SK-N-SH (cell line): ENCODE measurements around the gene KEAP1. TPM values are rescaled to one million over a fixed set of nuclear protein-coding genes. Genes with fewer than 3 reads are reported as not detected.

Experiments
- CTCF ChIA-PET: fragments of 300-600, 350-600 bp; formaldehyde crosslinking; extraction: SDS; loops from one replicate; lab custom pipeline; 2021; lab: Yijun Ruan, JAX
- POLR2A ChIA-PET: fragments of 350-600 bp; sonication (Branson Sonifier 250); formaldehyde crosslinking; extraction: SDS; loops from one replicate; lab custom pipeline; 2020; ENCODE audit warnings: antibody characterized with exemption, inconsistent platforms; lab: Yijun Ruan, JAX
- DNase-seq: peaks from one replicate; pipeline ENCODE4 v3.0.0; 2012
- H2AFZ ChIP-seq: fragments of 200-600 bp; sonication (generic); 2 replicates; pipeline ENCODE4 v1.8.1; 2016; ENCODE audit warnings: antibody characterized with exemption, mild to moderate bottlenecking, low read depth
- H3F3A ChIP-seq: fragments of 200-600 bp; sonication (generic); replicated peaks from 2 replicates; pipeline ENCODE3; 2016; ENCODE audit warnings: antibody characterized with exemption, mild to moderate bottlenecking; ENCODE audit not compliant: insufficient read depth
- H3K27ac ChIP-seq, 2 experiments: fragments of 200-500 bp in 1 of 2; fragments of 200-600 bp in 1 of 2; sonication (Bioruptor generic) in 1 of 2; sonication (generic), shearing (Covaris generic) in 1 of 2; 2 replicates each; pipeline versions ENCODE4 v1.5.1 to v1.6.1; 2014 to 2016; ENCODE audit warnings: low read depth in 2 of 2, inconsistent platforms in 1 of 2, low read length in 1 of 2, mild to moderate bottlenecking in 1 of 2, mixed read lengths in 1 of 2
- H3K27me3 ChIP-seq: fragments of 200-600 bp; sonication (generic), shearing (Covaris generic); 2 replicates; pipeline ENCODE4 v1.6.1; 2016; ENCODE audit warnings: mixed run types; ENCODE audit not compliant: insufficient read depth
- H3K36me3 ChIP-seq, 2 experiments: fragments of 200-500 bp in 1 of 2; fragments of 200-600 bp in 1 of 2; sonication (Bioruptor generic) in 1 of 2; sonication (generic) in 1 of 2; replicated peaks in 1 of 2; 2 replicates each; pipeline versions ENCODE3 to v1.5.1; 2014 to 2016; ENCODE audit warnings: low read length in 1 of 2, mild to moderate bottlenecking in 1 of 2; ENCODE audit not compliant: insufficient read depth in 2 of 2, control insufficient read depth in 1 of 2
- H3K4me1 ChIP-seq, 2 experiments: fragments of 200-500 bp in 1 of 2; fragments of 200-600 bp in 1 of 2; sonication (Bioruptor generic) in 1 of 2; sonication (generic), shearing (Covaris generic) in 1 of 2; 2 replicates each; pipeline versions ENCODE4 v1.5.1 to v1.6.1; 2014 to 2016; ENCODE audit warnings: low read depth in 1 of 2, low read length in 1 of 2, mixed run types in 1 of 2; ENCODE audit not compliant: insufficient read depth in 2 of 2, control insufficient read depth in 1 of 2
- H3K4me2 ChIP-seq: fragments of 200-600 bp; sonication (generic), shearing (Covaris generic); 2 replicates; pipeline ENCODE4 v1.6.1; 2017; ENCODE audit warnings: mixed run types
- H3K4me3 ChIP-seq, 2 experiments: fragments of 200-500 bp in 1 of 2; fragments of 200-600 bp in 1 of 2; sonication (Bioruptor generic) in 1 of 2; sonication (generic), shearing (Covaris generic) in 1 of 2; 2 replicates each; pipeline versions ENCODE4 v1.5.1 to v1.8.1; 2014 to 2016; ENCODE audit warnings: low read depth in 2 of 2, inconsistent platforms in 1 of 2, low read length in 1 of 2, mild to moderate bottlenecking in 1 of 2, mixed read lengths in 1 of 2, moderate library complexity in 1 of 2
- H3K79me2 ChIP-seq: fragments of 200-600 bp; sonication (generic); 2 replicates; pipeline ENCODE4 v1.8.1; 2017; ENCODE audit warnings: mild to moderate bottlenecking; ENCODE audit not compliant: insufficient read depth
- H3K9ac ChIP-seq: fragments of 200-600 bp; sonication (generic); 2 replicates; pipeline ENCODE4 v1.6.1; 2017; ENCODE audit warnings: mixed run types
- H3K9me2 ChIP-seq: fragments of 200-600 bp; sonication (generic); 2 replicates; pipeline ENCODE4 v1.6.1; 2017; ENCODE audit warnings: mixed run types
- H3K9me3 ChIP-seq: fragments of 200-600 bp; sonication (generic); 2 replicates; pipeline ENCODE4 v1.6.1; 2017; ENCODE audit warnings: mixed run types, mild to moderate bottlenecking, moderate library complexity
- H4K20me1 ChIP-seq: fragments of 200-600 bp; sonication (generic); 2 replicates; pipeline ENCODE4 v1.6.1; 2017; ENCODE audit warnings: mild to moderate bottlenecking, mixed run types; ENCODE audit not compliant: insufficient read depth
- ELF1 ChIP-seq: IDR thresholded peaks from 2 replicates; pipeline ENCODE4 v1.4.0; 2012
- EP300 ChIP-seq, 2 experiments: IDR thresholded peaks; 2 replicates each; pipeline versions ENCODE4 v1.4.0 to v1.6.1; 2012; ENCODE audit warnings: borderline replicate concordance in 1 of 2, low read depth in 1 of 2, low read length in 1 of 2
- EZH2phosphoT487 ChIP-seq: fragments of 200-600 bp; sonication (generic); IDR thresholded peaks from 2 replicates; pipeline ENCODE4 v1.6.1; 2017; ENCODE audit warnings: low read depth, mixed run types, mild to moderate bottlenecking, antibody characterized with exemption, moderate library complexity, borderline replicate concordance
- FOXJ3 ChIP-seq: sonication (generic); formaldehyde crosslinking; IDR thresholded peaks from 2 replicates; pipeline ENCODE4 v1.5.1; 2020; ENCODE audit warnings: mild to moderate bottlenecking, missing genetic modification reagents
- FOXM1 ChIP-seq: IDR thresholded peaks from 2 replicates; pipeline ENCODE4 v1.4.0; 2012; ENCODE audit warnings: low read depth, mild to moderate bottlenecking
- GABPA ChIP-seq: IDR thresholded peaks from 2 replicates; pipeline ENCODE4 v1.4.0; 2012; ENCODE audit warnings: low read depth, mild to moderate bottlenecking
- IRF3 ChIP-seq: fragments of 150-350 bp; IDR thresholded peaks from 2 replicates; pipeline ENCODE4 v1.6.1; 2016; ENCODE audit warnings: mild to moderate bottlenecking, low read depth, low read length
- JUND ChIP-seq: IDR thresholded peaks from 2 replicates; pipeline ENCODE4 v1.4.0; 2012
- MXI1 ChIP-seq: IDR thresholded peaks from 2 replicates; pipeline ENCODE4 v1.6.1; 2012; ENCODE audit warnings: mild to moderate bottlenecking, low read depth, low read length, improper control_type of control experiment
- NFIC ChIP-seq: IDR thresholded peaks from 2 replicates; pipeline ENCODE4 v1.4.0; 2012; ENCODE audit warnings: borderline replicate concordance
- RAD21 ChIP-seq: IDR thresholded peaks from 2 replicates; pipeline ENCODE4 v1.6.1; 2012; ENCODE audit warnings: mild to moderate bottlenecking, low read length
- REST ChIP-seq: IDR thresholded peaks from 2 replicates; pipeline ENCODE4 v1.6.1; 2012; ENCODE audit warnings: mild to moderate bottlenecking, low read depth, low read length, moderate library complexity
- SIN3A ChIP-seq: IDR thresholded peaks from 2 replicates; pipeline ENCODE4 v1.6.1; 2012; ENCODE audit warnings: low read depth, mild to moderate bottlenecking, low read length, moderate library complexity, borderline replicate concordance
- SMC3 ChIP-seq: IDR thresholded peaks from 2 replicates; pipeline ENCODE4 v1.6.1; 2012; ENCODE audit warnings: low read depth, low read length, improper control_type of control experiment
- TCF12 ChIP-seq: IDR thresholded peaks from 2 replicates; pipeline ENCODE4 v1.4.0; 2012
- TEAD4 ChIP-seq: IDR thresholded peaks from 2 replicates; pipeline ENCODE4 v1.4.0; 2012; ENCODE audit warnings: mild to moderate bottlenecking, borderline replicate concordance; ENCODE audit not compliant: insufficient read depth
- YY1 ChIP-seq: IDR thresholded peaks from 2 replicates; pipeline ENCODE4 v1.4.0; 2012; ENCODE audit warnings: low read depth, mild to moderate bottlenecking
- WGBS: methylation state at CpG from one replicate; pipeline ENCODE4 v1.1.6; 2017; ENCODE audit warnings: low lambda C conversion rate; 5-methylcytosine and 5-hydroxymethylcytosine counted together
- polyA plus RNA-seq, 3 experiments: library from polyadenylated mRNA; depleted of rRNA; stranded (reverse); fragments of >200 nt; gene quantifications; 2 replicates each; pipeline ENCODE4 v1.2.3, GENCODE V29; 2012

The KEAP1 gene
- polyA plus RNA-seq, 1 of the 3 experiments (the other 2 are of a cell fraction) = 72.9 TPM

- Histone ChIP-seq H4K20me1 (peaks cover 8% of the 10 kb centered on the region; the same call in 1 of the 2 replicates), H2AFZ (no peak overlapping the region), H3K4me3 (no peak overlapping the region), H3K9me2 (no peaks in the 10 kb centered on the region), H3K9ac (no peak overlapping the region), H3K9me3 (no peaks in the 10 kb centered on the region), H3K27me3 (no peaks in the 10 kb centered on the region), H3K36me3 (peaks cover 8 to 27% of the 10 kb centered on the region in 2 experiments), H3K27ac (no peak overlapping the region), H3F3A (no peaks in the 10 kb centered on the region), H3K79me2 (peaks cover 78% of the 10 kb centered on the region), H3K4me1 (peaks cover 3 to 4% of the 10 kb centered on the region in 2 experiments; a peak in 1 of 4 replicates), H3K4me2 (no peak overlapping the region)
- ChIA-PET CTCF (interaction anchor here (1.9 kb wide), 1 partner anchor 10 kb away, joined by 10 read pairs; no protein-coding TSS in a partner anchor), POLR2A (no interaction called here)
- TF ChIP-seq ELF1 (no peak), TCF12 (no peak), YY1 (no peak), EP300 (IDR thresholded peaks at IDR 0.05; ENCODE audit: borderline replicate concordance in 1 of 2, low read depth in 1 of 2, low read length in 1 of 2) (no peak), MXI1 (no peak), TEAD4 (no peak), GABPA (no peak), FOXJ3 (CRISPR knock-in tag) (no peak)
- no peak for DNase-seq
- 98% methylated on average over 7 of the region's 24 CpGs for WGBS
These were observed 3.5 kb downstream of the KEAP1 start for GRCh38 chr19:10499550-10500246.

GRCh38 chr19:10497371-10497770 is 5.8 kb downstream of the KEAP1 start:
- CTCF ChIA-PET = interaction anchor here (0.9 kb wide), 1 partner anchor 14 kb away, joined by 4 read pairs; no protein-coding TSS in a partner anchor

More at GRCh38 chr19:10497371-10497770, 5.8 kb downstream of the KEAP1 start:
- no peak overlapping the region for H3K4me3 ChIP-seq
- H3F3A ChIP-seq = peaks cover 2% of the 10 kb centered on the region
- no peak for DNase-seq
- no peak overlapping the region for H3K9ac ChIP-seq
- TF ChIP-seq IRF3 = no peak
- no peak for TF ChIP-seq JUND
- TF ChIP-seq REST = no peak
- TF ChIP-seq EP300 (IDR thresholded peaks at IDR 0.05; ENCODE audit: borderline replicate concordance in 1 of 2, low read depth in 1 of 2, low read length in 1 of 2) = no peak
- no peak for TF ChIP-seq SMC3
- TF ChIP-seq FOXM1 = no peak
- no peak for TF ChIP-seq NFIC
- TF ChIP-seq RAD21 = no peak
- no peak for TF ChIP-seq SIN3A
- TF ChIP-seq EZH2phosphoT487 = no peak
- TF ChIP-seq, all 33 proteins: peak for 0
- Histone ChIP-seq H2AFZ (no peak overlapping the region), H3K79me2 (peaks cover 80% of the 10 kb centered on the region), H3K27me3 (no peaks in the 10 kb centered on the region), H3K9me2 (no peaks in the 10 kb centered on the region), H3K9me3 (no peaks in the 10 kb centered on the region), H3K36me3 (peaks cover 8 to 28% of the 10 kb centered on the region in 2 experiments), H3K27ac (no peak overlapping the region), H4K20me1 (peaks cover 10% of the 10 kb centered on the region; the same call in 1 of the 2 replicates), H3K4me2 (no peak overlapping the region), H3K4me1 (peaks cover 3 to 4% of the 10 kb centered on the region in 2 experiments; a peak in 1 of 4 replicates)
- POLR2A ChIA-PET = no interaction called here
- 100% methylated on average over 3 of the region's 4 CpGs for WGBS
